HG02973 (cell line): ENCODE data around the gene ZNF322.

Experiments used
- ATAC-seq: cut with Tn5 transposase; IDR thresholded peaks from one replicate; pipeline ENCODE4 v1.9.1; 2021; ENCODE audit warnings: moderate library complexity; ENCODE audit not compliant: unreplicated experiment

ZNF322 gene

DNA sequence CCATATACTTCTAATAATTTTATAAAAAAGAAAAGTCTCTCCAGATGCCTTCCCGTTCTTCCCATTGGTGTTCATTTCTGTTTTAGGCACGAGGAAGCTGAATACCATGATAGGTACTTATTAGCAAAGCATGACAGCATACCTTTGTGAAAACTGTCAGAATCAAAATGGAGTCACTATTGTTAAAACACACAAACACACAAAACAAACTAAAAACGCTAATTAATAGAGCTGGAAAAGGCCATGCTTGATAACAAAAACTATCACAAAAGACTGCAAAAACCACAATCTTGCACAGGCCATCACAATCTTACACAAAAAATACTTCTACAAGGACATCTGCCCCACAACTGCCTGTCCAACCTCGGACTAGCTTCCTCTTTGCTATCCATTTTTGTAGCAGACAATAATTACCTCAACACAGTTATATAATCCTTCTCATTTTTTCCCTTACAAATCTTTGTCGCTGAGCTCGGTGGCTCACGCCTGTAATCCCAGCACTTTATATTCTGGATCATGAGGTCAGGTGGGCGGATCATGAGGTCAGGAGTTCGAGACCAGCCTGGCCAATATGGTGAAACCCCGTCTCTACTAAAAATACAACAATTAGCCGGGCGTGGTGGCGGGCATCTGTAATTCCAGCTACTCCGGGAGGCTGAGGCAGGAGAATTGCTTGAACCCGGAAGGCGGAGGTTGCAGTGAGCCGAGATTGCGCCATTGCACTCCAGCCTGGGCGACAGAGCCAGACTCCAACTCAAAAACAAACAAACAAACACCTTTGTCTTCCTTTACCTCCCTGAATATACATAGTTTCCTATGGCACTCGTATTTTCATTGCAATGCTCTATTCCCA, 66.0 kb downstream of the ZNF322 start:
- no peak for ATAC-seq

DNA sequence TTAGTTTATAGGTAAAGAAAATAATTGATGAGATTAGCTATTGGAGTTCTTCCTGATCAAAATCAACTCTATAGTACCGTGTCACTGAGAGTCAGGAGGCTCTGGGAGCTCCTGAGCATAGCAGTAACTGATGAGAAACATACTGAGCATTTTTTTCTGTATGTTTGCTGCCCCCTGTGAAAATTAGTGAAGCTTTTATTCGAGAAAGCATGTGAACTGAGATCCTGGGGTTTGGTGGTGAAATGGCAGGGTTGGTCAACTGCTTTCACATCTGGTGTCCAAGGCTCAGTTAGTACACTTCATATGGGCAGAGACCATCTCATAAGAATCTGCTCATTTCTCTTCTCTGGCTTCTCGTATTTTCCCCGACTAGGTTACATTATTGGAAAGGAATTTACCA, 66.9 kb downstream of the ZNF322 start:
- ATAC-seq, result no peak

DNA sequence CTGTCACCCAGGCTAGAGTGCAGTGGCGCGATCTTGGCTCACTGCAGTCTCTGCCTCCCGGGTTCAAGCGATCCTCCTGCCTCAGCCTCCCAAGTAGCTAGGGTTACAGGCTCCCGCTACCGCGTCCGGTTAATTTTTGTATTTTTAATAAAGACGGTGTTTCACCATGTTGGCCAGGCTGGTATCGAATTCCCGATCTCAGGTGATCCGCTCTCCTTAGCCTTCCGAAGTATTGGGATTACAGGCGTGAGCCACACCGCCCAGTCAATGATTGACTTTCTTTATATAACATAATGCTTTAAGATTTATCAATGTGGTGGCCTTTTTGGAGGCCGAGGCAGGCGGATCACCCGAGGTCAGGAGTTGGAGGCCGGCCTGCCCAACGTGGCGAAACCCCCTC, 70.6 kb downstream of the ZNF322 start:
- no peak for ATAC-seq
